ENCODE results near the gene NFIA. TPM values are rescaled to one million over a fixed set of nuclear protein-coding genes. Genes with fewer than 3 reads are reported as not detected.

Gene NFIA
- total RNA-seq, 1 donor from 2014 or later: 2.1 TPM

DNA sequence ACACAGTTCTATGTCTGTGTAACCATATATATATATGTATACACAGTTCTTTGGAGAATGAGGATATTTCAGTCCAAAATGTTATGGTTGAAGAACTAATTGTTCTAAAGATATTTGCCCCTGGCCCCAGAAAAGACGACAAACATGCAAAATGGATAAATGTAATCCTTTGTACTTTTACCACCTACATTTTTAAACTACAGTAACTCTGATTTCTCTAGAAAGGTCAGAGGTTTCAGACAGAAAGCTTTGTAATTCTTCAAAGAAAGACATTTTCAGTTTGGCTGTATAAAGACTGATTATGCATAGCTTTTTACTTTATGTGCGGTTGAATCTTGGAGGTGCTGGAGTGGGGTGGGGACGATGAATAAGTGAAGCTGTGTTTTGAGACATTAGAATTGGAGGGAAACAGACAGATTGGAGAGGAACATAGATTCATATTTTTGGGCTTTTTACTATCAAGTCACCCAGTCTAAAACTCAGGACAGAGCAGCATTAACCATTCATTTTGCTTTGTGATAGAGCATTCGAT lies 16.6 kb downstream of the NFIA start:
- no peak for DNase-seq (ENCODE audit: low read depth)

DNA sequence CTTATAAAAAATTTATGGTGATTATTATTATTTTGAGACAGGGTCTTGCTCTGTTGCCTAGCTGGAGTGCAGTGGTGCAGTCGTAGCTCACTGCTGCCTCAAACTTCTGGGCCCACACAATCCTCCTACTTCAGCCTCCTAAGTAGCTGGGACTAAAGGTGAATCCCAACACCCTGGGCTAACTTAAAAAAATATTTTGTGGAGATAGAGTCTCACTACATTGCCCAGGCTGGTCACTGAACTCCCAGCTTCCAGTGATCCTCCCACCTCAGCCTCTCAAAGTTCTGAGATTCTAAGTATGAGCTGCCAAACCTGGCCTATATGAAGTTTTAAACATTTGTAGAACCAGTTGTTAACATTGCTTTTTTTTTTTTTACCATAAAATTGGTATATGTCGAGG lies 18.2 kb downstream of the NFIA start:
- no peak for DNase-seq (ENCODE audit: low read depth)

DNA sequence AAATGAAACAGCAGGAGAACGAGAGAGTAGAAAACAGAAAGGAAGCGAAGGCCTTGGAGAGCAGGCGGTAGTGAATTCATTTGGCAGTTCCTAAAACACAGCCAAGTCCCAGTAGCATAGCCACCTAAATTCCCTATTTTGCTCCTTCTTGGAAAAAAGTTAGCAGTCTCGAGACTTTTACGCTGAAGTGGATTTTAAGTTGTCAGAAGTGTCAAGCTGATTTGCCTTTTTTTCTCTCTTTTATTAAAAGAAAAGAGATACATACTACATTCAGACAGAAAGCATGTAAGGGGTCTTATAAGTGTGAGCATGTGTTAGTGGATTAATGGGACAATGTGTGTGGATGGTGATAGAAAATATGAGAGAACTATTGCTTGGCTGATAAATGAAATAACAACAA lies 19.2 kb downstream of the NFIA start:
- DNase-seq (ENCODE audit: low read depth): no peak

DNA sequence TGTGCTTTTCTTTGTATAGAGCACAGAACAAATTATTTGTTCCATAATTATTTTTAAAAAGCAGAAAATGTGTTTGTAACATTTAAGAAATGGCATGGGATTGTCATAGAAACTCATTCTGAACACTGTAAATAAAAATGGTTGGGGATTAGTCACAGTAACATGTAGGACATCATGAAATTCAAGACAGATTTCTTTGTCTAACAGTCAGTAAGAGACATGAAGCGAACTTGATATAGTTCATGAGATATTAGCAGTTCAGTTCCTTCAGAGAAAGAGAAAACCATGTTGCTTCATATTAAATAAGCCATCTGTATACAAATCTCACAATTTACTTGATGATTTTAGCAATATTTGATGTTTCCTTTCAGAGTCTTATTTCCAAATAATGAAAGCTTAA lies 19.7 kb downstream of the NFIA start:
- no peak for DNase-seq (ENCODE audit: low read depth)

DNA sequence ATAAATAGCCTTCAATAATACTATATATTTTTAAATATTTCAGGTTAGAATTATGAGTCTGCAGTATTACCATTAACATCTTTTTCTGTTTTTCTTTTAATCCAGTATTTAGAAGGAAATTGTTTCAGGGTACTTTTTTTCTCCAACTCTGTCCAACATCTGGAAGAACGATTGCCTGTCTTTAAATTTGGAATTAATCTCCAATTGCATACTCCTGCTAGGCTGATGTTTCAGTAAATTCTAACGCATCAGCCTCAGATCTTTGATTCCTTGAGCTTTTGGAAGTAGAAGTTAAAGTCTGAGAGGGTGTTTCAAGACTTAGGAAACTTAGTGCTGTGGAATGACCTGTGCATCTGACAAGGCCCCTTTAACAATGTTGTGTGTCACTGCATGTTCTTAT lies 20.3 kb downstream of the NFIA start:
- no peak for DNase-seq (ENCODE audit: low read depth)

DNA sequence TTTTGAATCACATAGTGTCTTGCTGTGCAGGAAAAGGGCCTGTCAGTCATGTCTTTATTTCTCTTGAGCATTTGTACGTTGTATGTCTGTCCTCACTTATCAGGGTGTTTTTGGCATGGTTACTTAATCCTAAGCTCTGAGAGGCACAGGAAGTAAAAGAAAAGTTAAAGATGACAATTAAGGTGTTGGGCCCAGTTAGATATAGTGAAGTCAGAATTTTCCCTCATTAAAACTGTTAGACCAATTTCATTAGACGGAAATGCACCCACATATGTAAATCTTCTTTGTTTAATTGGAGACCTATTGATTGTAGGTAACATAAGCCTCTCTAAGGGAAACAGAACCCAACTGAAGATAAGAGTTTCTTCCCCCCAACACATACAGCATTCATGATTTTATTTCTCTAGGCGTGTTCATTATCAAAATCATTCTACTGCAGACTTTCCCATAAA lies 21.9 kb downstream of the NFIA start:
- DNase-seq (ENCODE audit: low read depth): no peak

DNA sequence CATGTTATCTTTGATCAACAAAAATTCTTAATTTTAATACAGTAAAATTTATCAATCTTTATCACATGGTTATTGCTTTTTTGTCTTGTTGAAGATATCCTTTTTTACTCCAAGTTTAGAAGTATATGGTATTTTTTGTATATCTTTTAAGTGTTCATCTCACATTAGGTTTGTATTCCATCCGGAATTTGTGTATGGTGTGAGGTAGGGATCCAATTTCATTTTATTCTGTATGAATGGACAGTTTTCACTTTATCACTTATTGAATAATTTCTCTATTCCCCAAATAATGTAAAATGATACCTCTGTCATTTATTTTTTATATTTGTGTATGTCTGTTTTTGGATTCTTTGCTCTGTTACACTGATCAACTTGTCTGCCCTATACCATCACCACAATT lies 25.3 kb downstream of the NFIA start:
- no peak for DNase-seq (ENCODE audit: low read depth)

DNA sequence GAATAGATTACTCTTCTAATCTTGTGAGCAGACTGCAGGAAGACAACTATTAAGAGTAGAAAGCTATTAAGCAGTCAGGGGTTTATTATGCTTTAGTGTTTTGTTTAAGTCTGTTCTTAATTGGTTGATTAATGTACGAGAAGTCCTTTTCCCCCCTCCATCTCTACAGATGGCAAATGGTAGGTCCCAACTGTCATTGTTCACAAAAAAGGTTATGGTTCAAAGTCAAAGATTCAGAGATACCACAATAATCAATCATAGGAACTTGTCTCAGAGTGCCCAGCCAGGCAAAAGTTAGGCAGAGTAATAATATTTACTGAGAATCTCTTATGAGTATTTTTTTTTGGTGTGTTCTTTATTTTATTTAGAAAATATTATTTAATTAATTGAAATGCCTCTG lies 26.8 kb downstream of the NFIA start:
- no peak for DNase-seq (ENCODE audit: low read depth)

DNA sequence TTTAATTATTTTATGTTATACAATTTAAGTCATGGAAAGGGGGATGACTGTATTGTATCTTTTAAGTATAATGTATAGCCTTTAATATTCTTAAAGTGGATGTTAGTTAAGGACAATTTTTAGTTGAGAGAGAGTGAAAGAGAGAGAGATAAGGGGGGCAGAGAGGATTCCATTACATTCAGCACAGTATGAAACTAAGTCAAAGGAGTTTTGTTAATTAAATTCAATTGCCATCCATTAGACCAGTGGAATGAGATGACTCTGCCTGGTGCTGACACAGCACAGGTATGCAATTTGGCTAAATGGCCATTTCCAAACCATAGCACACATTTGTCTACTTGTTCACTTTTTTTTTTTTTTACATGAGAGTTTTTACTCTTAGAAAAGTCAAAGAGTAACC lies 27.5 kb downstream of the NFIA start:
- DNase-seq (ENCODE audit: low read depth): no peak

DNA sequence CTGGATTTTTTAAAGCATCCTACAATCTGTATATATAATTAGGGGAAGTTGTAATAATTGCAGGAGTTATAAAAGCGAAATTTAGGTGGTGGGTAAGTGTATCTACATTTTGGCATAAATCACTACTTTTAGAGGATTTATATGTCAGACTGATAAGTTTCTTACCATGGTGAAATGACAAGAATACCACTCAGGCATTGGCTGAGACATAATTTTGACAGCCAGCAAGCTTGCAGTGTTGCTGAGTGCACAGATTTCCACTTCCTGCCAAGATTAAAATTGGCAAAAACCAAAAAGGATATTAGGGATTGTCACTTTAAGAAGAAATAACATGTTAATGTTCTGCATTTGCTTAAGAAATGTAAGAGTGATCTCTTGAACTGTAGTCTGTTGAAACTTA lies 28.2 kb downstream of the NFIA start:
- no peak for DNase-seq (ENCODE audit: low read depth)

DNA sequence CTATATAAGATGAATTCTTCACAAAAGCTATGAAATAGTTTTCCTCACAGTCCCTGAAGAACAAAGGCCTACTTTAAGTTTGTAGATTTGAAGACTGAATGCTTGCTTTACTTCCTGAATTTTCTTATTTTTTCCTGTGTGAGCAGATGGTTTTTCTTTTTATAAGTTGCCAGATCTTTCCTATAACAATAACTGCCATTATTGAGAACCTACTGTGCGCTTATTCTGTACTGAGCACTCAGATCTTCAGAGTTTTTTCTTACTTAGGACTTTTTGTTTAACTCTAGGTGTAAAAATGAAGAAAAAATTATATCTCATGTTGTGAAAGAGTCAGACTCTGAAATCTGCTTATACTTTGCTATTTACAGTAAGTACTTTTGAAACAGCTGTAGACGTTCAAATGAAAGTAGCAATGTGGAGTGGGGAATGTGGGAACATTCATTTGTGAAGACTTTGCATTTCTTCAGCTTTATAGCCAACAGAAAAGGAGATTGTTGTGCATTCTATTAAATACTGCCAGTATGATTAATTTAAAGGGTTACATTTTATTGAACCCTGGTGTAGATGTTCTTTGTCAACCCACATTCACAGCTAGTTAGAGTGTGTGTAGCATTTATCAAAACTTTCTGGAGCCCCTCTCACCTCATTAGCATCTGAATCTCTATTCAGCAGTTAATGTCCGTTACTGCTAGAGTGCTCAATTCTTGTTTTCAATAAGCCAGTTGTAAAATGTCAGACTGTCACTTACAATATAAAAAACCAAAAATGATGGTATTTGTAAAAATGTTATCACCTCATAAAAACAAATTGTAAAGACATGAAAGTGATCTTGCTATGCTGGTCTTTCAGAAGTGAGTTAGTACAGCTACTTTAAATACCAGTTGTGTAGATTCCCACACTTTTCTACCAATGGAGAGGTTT lies 29.0 kb downstream of the NFIA start:
- no peak for DNase-seq (ENCODE audit: low read depth)

DNA sequence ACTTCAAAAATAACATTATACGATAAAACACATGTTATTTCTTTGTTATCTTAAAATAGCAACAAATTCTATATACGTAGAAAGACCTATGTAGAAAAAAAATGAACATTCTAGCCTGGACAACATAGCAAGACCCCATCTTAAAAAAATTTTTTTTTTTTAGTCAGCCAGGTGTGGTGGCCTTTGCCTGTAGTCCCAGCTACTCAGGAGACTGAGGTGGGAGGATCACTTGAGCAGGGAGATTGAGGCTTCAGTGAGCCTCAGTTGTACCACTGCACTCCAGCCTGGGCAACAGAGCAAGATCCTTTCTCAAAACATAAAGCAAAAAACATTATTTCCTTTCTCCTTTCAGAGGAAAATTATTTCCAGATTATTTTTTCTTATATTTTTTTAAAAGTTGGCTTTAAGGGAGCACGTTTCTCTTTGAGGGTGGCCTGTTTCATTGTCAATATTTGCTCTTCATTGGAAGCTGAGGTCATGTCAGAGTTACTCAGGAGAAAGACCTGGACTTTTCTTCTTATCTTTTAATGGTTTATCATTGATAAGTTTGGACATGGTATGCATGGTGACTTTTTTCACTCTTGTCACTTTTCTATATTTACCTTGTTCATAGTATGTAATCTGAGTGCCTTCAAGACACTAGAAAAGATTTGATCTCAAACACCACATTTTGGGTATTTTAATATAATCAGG lies 32.0 kb downstream of the NFIA start:
- DNase-seq (ENCODE audit: low read depth): no peak

DNA sequence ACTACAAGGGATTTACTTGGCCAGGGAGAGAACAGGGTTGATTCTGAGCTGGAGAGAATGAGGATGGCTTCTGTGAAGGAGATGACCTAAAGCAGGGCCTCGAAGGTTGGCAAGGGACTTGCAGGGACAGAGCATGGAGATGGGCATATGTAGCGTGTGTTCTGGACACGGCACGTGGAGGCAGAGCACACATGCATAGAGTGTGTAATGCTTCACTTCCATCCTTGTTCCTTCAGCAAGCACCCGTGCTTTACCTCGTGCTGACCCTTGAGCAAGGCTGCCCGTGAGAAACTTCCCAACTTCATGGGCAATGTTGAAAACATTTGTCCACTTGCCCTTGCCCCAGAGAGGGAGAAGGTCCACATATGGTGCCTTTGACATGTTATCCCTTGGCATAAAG lies 33.1 kb downstream of the NFIA start:
- DNase-seq (ENCODE audit: low read depth): no peak

DNA sequence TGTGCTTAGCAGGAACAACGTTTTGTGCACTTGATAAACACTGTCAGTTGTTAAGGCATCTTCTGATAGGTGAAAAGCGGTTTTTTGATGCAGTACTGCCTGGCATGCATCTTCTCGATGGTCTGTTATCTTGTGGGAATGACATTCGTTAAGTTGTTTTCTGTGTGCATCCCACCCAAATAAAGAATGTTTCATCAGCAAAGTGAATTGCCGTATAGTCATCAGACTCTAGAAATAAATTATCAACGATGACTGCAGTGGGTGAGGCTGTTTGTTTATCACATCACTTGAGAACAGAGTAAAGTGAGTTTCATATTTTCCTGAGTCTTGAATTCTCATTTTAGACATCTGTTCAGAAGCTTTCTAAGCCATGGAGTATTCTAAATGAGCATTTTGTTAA lies 34.1 kb downstream of the NFIA start:
- DNase-seq (ENCODE audit: low read depth): no peak

DNA sequence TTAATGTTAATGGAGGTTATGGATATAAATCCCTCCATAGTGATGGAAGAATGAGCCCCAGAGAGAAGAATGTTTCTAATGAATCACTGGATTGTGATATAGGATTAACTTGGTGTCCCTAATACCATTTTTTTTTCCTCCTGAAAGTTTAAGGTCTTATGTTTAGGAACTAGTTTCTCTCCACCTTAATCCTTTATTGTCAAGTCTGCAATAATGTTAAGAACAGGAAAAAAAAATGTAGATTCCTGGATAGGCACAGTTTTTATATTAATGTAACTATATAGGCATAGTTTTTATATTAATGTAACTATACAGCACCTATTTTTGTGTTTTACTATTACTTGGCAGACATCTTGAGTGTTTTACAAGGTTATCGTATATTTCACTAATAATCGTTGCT lies 34.9 kb downstream of the NFIA start:
- no peak for DNase-seq (ENCODE audit: low read depth)

DNA sequence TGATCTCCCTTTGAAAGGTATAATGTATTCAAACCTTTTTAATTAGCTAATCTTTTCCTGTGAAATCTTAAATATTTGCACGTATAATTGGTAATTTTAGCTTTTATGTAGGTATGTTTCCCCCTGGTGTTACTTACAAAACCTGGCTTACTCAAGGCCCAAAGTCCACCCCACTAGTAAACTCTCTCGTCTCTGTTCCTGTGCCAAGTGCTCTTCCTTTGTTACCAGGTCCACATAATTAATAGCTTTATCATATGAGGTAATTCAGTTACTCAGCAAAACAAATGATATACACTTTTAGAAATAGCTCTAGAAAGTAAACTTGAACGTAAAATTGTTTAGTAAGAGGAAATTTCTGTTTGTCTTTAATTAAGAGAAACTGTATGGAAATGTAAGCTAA lies 36.7 kb downstream of the NFIA start:
- no peak for DNase-seq (ENCODE audit: low read depth)

DNA sequence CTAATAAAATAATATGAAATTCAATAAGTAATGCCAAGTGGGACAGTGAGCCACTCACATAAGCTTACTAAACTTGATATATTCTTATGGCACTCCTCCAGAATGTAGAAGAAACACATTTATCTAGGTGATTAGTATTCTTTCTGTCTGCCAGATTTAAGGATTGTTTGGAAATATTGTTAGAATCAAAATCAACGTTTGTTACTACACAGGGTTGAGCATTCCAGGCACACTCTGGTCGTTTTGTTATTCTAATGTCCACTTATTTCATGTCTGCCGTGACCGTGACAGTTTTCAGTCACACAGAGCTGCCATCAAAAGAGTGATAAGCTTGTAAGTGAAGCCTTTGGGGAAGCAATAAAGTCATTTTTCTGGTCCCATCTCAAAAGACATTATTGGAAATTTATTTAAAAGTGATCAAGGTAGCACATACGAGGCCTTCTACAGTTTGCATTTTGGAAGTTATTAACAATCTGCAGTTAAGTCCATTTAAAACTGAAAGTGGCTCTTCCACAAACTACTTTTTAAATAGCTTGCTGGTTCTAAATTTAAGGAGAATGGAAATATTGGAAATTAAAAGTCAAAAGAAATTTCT lies 38.0 kb downstream of the NFIA start:
- no peak for DNase-seq (ENCODE audit: low read depth)

DNA sequence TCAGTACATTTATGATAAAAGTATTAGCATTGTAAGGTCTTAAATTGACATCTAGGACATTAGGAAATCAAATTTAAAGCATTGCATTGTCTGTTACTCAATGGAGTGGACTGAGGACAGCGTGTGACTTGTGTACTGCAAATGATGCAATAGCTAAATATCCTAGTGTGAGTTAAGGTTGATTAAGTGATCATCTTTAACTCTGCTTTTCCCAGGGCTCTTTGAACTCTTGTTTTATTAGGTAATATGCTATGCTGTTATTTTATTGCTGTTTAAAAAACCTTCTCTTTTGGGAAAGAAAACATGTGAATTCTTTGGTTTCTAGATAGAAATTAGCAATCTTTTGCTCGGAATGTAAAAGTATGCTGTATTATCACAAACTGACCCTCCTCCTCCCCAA lies 38.6 kb downstream of the NFIA start:
- no peak for DNase-seq (ENCODE audit: low read depth)

DNA sequence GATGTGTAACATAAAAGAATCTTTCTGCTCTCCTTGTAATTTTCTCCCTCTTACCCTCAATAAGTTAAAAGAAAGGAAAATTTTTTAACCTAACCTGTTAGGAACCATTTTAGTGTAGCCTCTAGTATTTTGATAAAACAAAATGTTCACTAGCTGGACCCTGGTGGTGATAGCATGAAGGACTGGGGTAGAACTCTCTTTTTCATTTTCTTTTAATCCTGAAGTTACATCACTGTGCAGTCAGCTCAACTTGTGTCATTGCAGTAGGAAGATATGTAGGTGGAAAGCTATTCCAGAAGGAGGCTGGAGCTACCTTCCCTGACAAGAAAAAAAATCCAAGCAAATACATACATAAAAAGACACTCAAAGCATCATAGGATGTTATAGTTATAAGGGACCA lies 39.3 kb downstream of the NFIA start:
- no peak for DNase-seq (ENCODE audit: low read depth)

DNA sequence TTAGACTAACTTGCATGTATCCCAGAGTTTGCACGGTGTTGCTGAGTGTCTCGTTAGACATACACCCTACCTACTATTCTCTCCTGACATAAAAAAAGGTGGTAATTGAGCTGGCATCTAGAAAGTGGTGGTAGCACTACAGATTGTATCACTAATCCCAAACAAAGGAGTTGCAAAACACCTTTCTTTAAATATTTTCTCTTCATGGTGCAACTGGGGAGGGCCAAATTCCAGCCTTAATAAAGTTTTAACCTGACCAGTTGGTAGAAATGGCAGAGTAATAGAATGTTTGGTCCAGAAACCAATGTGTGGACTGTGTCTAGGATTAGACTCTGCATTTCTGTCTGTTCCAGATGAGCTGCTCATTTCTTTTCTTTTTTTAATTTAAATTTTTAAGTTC lies 40.0 kb downstream of the NFIA start:
- DNase-seq (ENCODE audit: low read depth): no peak

DNA sequence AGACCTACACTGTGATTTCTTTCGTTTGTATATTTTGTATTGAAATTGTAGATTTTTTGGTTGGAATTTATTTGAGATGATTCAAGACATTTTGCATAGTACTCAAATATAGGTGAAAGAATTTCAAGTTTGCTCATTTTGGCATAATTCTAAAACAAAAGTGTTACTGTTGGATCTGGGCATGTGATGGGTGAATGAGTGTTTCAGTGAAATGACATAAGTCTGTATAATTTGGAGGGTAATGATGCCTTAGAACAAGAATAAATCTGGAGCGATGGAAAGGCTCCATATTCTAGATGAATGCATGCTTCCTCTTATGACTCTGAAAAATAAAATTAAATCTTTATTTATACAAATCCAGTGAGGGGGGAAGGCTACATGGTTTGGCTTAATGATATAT lies 41.0 kb downstream of the NFIA start:
- DNase-seq (ENCODE audit: low read depth): no peak

DNA sequence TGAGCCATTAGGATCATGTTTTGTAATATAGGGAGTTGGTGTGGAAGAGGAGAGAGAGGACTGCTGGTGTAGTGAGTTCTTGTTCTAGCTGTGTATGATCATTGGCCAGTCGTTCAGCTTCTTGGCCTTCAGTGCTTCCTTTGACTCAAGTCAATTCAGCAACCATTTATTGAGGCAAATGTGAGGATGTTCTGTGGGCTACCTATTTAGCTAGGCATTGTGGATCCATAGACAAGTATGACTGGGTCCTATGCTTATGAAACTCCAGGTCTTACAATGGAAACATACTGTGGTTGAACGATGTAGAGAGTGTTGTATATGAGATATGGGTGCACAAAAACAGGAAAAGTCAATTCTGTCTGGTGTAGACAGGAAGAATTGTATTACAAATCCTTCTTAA lies 41.7 kb downstream of the NFIA start:
- no peak for DNase-seq (ENCODE audit: low read depth)
